Fibroblast of skin of right quadriceps (primary cell): ENCODE data around the gene MSLN.
"Not testable (repeated sequence)": the region's sequence is repeated elsewhere in the genome, so short reads cannot be mapped to it uniquely, and the experiment has no call there.

ENCODE experiments used
- DNase-seq: peaks from one replicate; pipeline ENCODE4 v3.0.0-alpha.2; 2013

The MSLN gene

GRCh38 chr16:761625-762513 lies 1.3 kb downstream of the MSLN start:
- no peak for DNase-seq

GRCh38 chr16:762595-763268 lies 2.2 kb downstream of the MSLN start:
- no peak for DNase-seq

GRCh38 chr16:763369-764183 lies 3.0 kb downstream of the MSLN start:
- no peak for DNase-seq

GRCh38 chr16:764184-764750 lies 3.7 kb downstream of the MSLN start:
- no peak for DNase-seq

- DNase-seq: no peak
These were observed 4.4 kb downstream of the MSLN start for GRCh38 chr16:764848-765487.

GRCh38 chr16:765488-765865 lies 4.9 kb downstream of the MSLN start:
- DNase-seq: no peak

- no peak for DNase-seq
These were observed 5.7 kb downstream of the MSLN start for GRCh38 chr16:766008-766819.

GRCh38 chr16:766820-767640 lies 6.5 kb downstream of the MSLN start:
- no peak for DNase-seq

- DNase-seq: no peak
These were observed 7.3 kb downstream of the MSLN start for GRCh38 chr16:767743-768235.

GRCh38 chr16:768428-768827 lies 7.9 kb downstream of the MSLN start:
- DNase-seq: no peak

GRCh38 chr16:769184-769784 lies 8.8 kb downstream of the MSLN start:
- no peak for DNase-seq

GRCh38 chr16:769934-770333 lies 9.4 kb downstream of the MSLN start:
- no peak for DNase-seq

- no peak for DNase-seq
These were observed 9.9 kb downstream of the MSLN start for GRCh38 chr16:770411-770810.

GRCh38 chr16:772959-773358 lies 12.4 kb downstream of the MSLN start:
- no peak for DNase-seq

- no peak for DNase-seq
These were observed 13.8 kb downstream of the MSLN start for GRCh38 chr16:774086-775001.

- DNase-seq: no peak
These were observed 14.8 kb downstream of the MSLN start for GRCh38 chr16:775236-775796.

GRCh38 chr16:776298-776697 lies 15.8 kb downstream of the MSLN start:
- DNase-seq: not testable (repeated sequence)

- DNase-seq: no peak
These were observed 16.3 kb downstream of the MSLN start for GRCh38 chr16:776824-777223.

- no peak for DNase-seq
These were observed 17.3 kb downstream of the MSLN start for GRCh38 chr16:777826-778225.
